NCI-H524 (cell line): ENCODE data around the gene AGPAT2.
"Not testable (repeated sequence)": the region's sequence is repeated elsewhere in the genome, so short reads cannot be mapped to it uniquely, and the experiment has no call there.

Source experiments
- DNase-seq, 2 experiments: peaks; one replicate each; lab custom pipeline; 2025; lab: John Stamatoyannopoulos, UW

Gene AGPAT2

GRCh38 chr9:136720251-136720897 lies 33.1 kb upstream of the AGPAT2 start:
- DNase-seq, result no peak

- DNase-seq, result no peak
Observed at GRCh38 chr9:136719195-136719880, 32.1 kb upstream of the AGPAT2 start.

GRCh38 chr9:136718345-136719194 lies 31.3 kb upstream of the AGPAT2 start:
- no peak for DNase-seq

- no peak for DNase-seq
Observed at GRCh38 chr9:136717399-136717798, 30.1 kb upstream of the AGPAT2 start.

GRCh38 chr9:136714893-136715274 lies 27.6 kb upstream of the AGPAT2 start:
- no peak for DNase-seq

GRCh38 chr9:136714096-136714892 lies 27.0 kb upstream of the AGPAT2 start:
- DNase-seq, result no peak

- DNase-seq, result peak in 1 of 2 experiments; percentile 53
Observed at GRCh38 chr9:136713550-136713949, 26.3 kb upstream of the AGPAT2 start.

- no peak for DNase-seq
Observed at GRCh38 chr9:136712690-136713544, 25.7 kb upstream of the AGPAT2 start.

GRCh38 chr9:136711751-136712689 lies 24.8 kb upstream of the AGPAT2 start, which contains the start of gene DIPK1B:
DIPK1B (plus strand) TSS chr9:136712572; CDS start chr9:136712666, 94 bp downstream.
- peak; percentile 38 to 82 for DNase-seq

GRCh38 chr9:136711219-136711648 lies 24.0 kb upstream of the AGPAT2 start:
- not testable (repeated sequence) for DNase-seq

GRCh38 chr9:136710543-136710942 lies 23.3 kb upstream of the AGPAT2 start:
- DNase-seq, result no peak

GRCh38 chr9:136709454-136710109 lies 22.3 kb upstream of the AGPAT2 start:
- no peak for DNase-seq

- DNase-seq, result no peak
Observed at GRCh38 chr9:136707849-136708517, 20.7 kb upstream of the AGPAT2 start.

GRCh38 chr9:136707011-136707410 lies 19.8 kb upstream of the AGPAT2 start:
- no peak for DNase-seq

- no peak for DNase-seq
Observed at GRCh38 chr9:136705564-136705963, 18.3 kb upstream of the AGPAT2 start.

GRCh38 chr9:136704741-136705140 lies 17.5 kb upstream of the AGPAT2 start:
- DNase-seq, result not testable (repeated sequence)

- peak; percentile 92 to 95 for DNase-seq
Observed at GRCh38 chr9:136703276-136703860, 16.1 kb upstream of the AGPAT2 start.

- no peak for DNase-seq
Observed at GRCh38 chr9:136701668-136702053, 14.4 kb upstream of the AGPAT2 start.
